Activated T-helper 1 cell treated with anti-CD3 and anti-CD28 coated beads, Interleukin-2, amount 50 U/mL, for 16 hours (primary cell): ENCODE results near the gene P4HA3.
"Not testable (repeated sequence)": the region's sequence is repeated elsewhere in the genome, so short reads cannot be mapped to it uniquely, and the experiment has no call there.

Experiments
- DNase-seq, 2 donors: peaks; one replicate each; pipeline ENCODE4 v3.0.0-alpha.2; 2020; ENCODE audit warnings: low read depth in 1 of 2, low spot score in 1 of 2

The P4HA3 gene

GRCh38 chr11:74311352-74311926 lies at the start of gene P4HA3:
Gene P4HA3 (minus strand): TSS chr11:74311640. CDS start chr11:74311611, 29 bp downstream.
- peak in 1 of 2 donors; percentile 24 for DNase-seq

- DNase-seq, result no peak
These were observed 46.0 kb upstream of the P4HA3 start for GRCh38 chr11:74357449-74357848.

- DNase-seq, result no peak
These were observed 44.2 kb upstream of the P4HA3 start for GRCh38 chr11:74355626-74356025.

DNA sequence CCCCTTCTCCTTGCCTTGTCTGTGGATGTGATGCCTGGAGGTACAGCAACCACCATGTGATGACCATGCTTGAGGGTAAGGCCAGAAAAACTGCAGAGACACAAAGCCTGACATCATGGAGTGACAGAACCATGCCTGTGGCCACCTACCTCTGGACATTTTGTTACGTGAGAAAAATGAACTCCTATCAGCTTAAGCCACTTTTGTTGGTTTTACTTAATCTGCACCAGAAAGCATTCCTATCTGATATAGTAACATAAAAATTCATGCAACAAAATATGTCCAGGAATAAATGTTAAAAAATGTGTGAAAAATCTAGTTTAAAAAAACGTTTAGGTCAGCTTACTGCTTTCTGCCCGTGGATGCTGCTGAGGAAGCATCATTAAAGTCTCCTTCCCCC lies 42.6 kb upstream of the P4HA3 start:
- DNase-seq, result no peak

GRCh38 chr11:74347381-74347780 lies 35.9 kb upstream of the P4HA3 start:
- DNase-seq, result no peak

DNA sequence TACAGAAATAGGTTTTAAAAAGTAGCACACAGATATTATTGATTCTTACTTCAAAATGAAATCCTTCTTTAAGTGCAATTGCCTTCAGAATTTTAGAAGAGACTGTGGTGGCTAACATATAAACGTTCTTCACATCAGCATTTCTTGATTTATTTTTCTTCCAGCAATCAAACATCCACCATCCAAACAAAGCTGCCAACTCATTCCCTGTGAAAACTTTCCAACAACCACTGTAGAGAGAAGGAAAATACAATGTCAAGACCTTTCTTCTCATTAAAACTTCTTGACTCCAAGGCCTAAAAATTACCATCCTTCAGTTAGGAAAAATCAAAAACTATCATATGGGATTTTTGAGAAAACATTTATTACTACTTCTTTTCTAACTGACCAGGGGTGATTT lies 34.0 kb upstream of the P4HA3 start:
- no peak for DNase-seq

- DNase-seq, result no peak
These were observed 30.5 kb upstream of the P4HA3 start for GRCh38 chr11:74341921-74342320.

GRCh38 chr11:74339619-74340018 lies 28.2 kb upstream of the P4HA3 start:
- no peak for DNase-seq

- DNase-seq, result no peak
These were observed 27.5 kb upstream of the P4HA3 start for GRCh38 chr11:74338963-74339362.

DNA sequence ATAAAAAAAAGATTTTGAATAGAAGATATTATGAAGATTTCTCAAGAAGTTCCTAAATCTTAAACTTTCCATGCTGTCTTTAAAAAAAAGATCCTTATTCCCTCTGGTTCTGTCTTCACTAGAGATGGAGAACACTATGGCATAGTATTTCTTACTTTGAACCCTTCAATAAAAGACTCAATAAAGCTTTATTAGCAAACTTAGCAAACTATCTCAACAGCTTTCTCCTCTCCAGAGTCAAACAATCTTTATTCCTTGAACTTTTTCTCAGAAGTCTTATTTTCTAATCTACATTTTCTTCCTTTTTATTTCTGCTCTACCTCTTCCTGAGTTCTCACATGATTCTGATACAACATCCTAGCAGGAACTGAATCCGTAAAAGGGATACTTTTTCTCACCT lies 21.8 kb upstream of the P4HA3 start:
- no peak for DNase-seq

- DNase-seq, result no peak
These were observed 20.9 kb upstream of the P4HA3 start for GRCh38 chr11:74332291-74332690.

DNA sequence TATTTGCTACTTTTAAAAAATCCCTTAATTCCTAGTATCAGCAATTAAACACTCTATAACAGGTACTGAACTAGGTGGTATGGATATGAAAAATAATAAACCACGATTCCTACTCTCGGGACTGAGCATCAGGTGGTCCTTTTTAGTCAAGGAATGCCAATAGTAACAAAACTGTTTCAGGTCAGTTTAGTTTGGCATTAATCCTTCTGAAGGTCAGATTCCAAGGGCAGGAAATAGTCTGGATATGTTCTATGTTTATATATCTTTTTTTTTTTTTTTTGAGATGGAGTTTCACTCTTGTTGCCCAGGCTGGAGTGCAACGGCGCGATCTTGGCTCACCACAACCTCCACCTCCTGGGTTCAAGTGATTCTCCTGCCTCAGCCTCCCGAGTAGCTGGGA lies 19.6 kb upstream of the P4HA3 start:
- DNase-seq, result not testable (repeated sequence)

DNA sequence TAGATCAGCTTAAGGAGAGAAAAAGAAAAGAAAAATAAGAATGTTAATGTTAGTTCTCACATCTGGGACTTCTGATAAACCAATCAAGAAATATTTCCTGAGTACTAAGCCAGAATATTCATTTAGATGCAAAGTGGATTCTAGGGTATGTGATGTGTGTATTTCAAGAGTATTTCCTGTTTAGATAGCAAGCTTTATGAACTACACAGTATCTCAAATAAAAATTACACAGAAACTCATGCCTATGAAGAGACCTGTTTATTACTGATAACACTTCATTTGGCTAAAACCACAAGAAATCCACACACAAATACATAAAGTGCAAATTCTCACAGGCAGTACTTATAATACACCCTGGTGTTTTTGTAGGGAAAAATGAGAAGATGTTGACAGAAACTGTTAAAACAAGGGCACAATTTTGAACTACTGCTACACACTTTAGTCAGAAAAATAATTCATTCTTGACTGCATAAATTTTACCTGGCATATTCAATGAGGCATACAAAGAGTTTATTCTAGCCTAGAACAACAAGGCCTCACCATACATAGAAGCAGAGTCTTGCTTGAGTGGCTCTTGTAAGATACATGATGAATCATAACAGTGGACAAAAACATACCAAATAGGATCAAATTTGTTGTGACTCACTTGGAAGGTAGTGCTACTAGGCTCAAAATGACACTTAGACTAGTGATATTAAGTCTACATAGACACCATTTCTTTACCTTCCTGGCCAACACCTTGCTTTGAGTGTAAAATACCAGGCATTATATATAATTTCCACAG lies 18.8 kb upstream of the P4HA3 start:
- no peak for DNase-seq

GRCh38 chr11:74327076-74327475 lies 15.6 kb upstream of the P4HA3 start:
- DNase-seq, result no peak

- DNase-seq, result no peak
These were observed 15.2 kb upstream of the P4HA3 start for GRCh38 chr11:74326665-74327064.

- no peak for DNase-seq
These were observed 14.5 kb upstream of the P4HA3 start for GRCh38 chr11:74325649-74326645.

- DNase-seq, result no peak
These were observed 11.2 kb upstream of the P4HA3 start for GRCh38 chr11:74322667-74323066.

DNA sequence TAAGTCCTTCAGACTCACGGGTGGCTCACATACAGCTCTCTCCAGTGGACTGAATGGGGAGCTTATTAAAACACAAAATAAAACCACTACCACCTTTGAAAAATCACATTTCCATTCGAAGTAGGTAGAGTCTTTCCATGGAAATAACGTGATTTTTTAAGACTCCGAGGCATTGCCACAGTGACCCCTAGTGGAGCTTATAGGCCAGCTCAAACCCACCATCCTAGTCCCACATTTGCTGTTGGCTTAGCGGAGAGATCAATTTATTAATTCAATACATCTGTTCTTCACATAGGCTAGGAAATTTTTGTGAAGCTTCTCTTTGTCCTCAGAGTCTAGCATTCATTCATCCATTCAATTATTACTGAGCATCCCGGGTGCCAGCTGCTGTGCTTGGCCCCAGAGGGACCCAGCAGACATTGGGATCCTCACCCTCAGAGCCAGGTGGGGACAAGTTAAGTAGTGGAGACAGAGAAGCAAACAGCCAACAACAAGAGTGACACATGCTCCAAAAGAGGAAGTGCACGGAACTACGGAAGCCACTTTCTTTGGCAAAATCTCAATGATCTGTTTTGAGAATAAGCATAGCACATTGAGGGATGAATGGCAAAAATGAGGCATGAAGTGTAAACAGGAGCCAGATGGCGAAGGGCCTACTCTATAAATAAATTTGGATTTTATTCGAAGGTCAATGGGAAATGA lies 10.2 kb upstream of the P4HA3 start:
- DNase-seq, result no peak

DNA sequence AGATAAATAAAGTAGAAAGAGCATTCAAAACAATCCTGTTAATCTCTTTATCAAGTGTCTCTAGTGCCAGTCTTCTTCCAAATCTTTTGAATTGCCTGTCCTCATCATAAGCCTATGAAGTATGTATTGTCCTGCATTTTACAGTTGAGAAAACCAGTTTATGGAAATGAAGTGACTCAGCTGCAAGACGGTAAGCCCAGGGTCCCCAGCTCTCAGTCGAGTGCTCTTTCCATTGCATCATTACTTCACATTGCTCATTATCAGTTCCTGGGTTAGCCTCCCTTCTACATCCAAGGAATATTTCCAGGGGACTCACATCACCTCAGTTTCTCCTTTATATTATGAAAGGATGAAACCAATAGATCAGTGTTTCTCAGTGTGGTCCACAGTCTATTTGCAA lies 9.1 kb upstream of the P4HA3 start:
- no peak for DNase-seq

- DNase-seq, result no peak
These were observed 7.8 kb upstream of the P4HA3 start for GRCh38 chr11:74319139-74319816.
